AG20443 (cell line): ENCODE measurements around the gene RAB12.
A peak's percentile ranks its signal among the peaks of the same experiment; 100 is the strongest.
"Not testable (repeated sequence)": the region's sequence is repeated elsewhere in the genome, so short reads cannot be mapped to it uniquely, and the experiment has no call there.

Experiments
- DNase-seq: peaks from one replicate; pipeline ENCODE4 v3.0.0; 2012; ENCODE audit warnings: low spot score, mixed read lengths

RAB12 gene, protein sequence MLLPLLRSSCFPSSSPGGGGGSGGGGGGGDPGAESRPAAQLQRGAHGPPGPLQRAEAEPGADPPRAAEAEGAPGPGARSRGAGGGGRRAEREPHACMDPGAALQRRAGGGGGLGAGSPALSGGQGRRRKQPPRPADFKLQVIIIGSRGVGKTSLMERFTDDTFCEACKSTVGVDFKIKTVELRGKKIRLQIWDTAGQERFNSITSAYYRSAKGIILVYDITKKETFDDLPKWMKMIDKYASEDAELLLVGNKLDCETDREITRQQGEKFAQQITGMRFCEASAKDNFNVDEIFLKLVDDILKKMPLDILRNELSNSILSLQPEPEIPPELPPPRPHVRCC

DNA sequence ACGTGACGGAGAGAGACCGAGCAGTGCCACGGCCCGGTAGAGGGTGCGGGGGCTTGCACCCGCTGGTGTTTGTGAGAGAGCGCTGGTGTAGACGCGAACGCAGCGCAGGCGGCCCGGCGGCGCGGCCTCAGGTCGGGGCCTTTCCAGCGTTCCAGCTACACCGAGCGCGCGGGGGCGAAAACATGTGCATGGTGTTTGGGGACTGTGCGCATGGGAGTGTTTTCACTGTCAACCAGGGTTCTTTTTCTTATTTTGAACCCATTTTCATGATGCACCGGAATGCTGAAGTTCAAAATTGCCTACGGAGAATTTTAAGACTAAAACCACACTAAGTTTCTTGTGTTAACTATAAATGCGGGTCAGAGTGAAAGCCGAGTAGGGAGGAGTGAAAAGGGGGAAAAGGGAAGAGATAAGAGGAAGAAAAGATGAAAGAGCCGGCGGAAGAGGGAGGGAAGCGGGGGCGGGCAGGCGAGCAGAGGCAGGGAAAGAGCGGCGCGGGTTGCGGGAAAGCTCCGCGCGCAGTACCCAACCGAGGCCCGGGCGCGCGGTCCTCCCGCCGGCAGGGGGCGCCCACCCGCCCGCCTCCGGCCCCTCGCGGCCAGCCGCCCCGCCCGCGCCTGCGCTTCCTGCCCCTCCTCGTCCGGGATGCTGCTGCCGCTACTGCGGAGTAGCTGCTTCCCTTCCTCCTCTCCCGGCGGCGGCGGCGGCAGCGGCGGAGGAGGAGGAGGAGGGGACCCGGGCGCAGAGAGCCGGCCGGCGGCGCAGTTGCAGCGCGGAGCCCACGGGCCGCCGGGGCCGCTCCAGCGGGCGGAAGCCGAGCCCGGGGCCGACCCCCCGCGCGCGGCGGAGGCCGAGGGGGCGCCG, at the start of gene RAB12:
Gene RAB12 (plus strand): TSS at position 643 of the 864 bp plus-strand sequence. CDS start 3 bp downstream, at position 646.
- peak; percentile 97 for DNase-seq

DNA sequence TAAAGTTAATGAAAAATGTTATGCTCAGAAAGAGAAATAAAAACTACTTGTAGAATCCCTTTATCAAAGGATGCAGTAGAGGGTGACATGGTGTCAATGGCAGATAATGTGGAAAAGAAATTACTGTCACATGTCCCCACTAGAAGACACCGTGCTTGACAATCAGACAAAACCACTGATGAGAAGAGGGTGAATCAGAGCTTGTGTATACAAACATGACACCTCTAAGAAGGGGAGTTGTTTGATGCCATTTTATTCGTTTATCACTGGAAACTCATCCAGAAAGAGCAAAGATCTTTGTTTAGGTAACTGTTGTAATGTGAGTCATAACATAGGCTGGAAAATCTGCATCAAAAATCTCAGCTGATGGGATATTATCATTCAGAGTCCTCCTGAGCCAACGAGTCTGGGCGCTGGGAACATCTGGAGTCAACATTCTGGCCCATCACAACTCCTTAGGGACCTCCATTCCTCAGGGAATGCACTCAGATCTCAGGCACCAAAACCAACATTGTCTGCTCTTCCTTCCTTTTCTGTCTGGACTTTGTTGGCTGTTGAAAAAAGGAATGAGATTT, 49.5 kb upstream of the RAB12 start:
- no peak for DNase-seq

DNA sequence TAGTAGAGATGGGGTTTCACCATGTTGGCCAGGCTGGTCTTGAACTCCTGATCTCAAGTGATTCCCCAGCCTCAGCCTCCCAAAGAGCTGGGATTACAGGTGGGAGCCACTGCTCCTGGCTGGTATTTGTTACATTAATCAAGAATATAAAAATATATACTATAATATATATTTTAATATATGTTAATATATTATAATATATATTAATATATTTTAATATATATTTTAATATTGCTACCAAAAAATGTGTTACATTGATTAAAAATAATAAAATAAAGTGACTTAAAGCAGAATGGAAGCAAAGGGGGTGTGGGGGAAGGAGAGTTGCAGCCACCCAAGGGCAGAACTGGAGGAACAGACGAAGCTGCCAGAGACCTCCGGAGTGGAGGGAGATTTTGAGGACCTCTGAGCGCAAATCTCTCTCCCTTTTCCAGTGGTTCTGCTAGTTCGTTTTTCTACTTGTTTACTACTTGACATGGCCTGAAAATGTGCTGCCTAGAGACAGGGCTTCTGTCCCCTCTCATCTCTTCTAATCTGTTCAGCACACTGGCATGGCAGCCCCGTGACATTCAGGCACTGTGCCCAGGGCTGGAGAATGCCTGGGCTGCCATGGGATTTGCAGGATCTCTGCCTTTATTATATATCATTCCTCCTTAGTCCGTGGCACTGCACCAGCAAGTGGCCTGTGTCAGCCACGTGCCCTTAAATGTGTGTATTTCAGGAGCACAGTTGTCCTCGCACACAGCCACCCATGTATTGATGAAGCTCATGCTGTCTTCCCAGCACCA, 47.9 kb upstream of the RAB12 start:
- DNase-seq: no peak

DNA sequence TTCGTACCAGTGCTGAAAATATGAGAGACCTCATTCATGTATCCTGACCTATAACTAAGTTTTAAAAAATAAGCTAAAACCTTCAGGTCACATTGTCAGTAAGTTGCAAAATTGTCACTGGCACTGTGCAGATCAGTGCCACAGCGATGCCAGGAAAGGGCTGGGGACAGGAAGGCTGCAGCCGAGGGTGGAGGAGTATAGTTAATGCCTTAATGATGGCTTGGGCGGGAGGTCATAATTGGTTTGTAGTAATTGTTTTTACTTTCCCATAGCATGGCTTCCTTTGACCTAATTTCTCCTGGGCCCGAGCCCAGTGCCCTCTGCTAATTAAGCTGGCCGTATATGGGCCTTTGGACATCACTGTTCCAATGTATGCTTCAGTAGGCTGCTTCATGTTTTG, 47.2 kb upstream of the RAB12 start:
- DNase-seq: no peak

DNA sequence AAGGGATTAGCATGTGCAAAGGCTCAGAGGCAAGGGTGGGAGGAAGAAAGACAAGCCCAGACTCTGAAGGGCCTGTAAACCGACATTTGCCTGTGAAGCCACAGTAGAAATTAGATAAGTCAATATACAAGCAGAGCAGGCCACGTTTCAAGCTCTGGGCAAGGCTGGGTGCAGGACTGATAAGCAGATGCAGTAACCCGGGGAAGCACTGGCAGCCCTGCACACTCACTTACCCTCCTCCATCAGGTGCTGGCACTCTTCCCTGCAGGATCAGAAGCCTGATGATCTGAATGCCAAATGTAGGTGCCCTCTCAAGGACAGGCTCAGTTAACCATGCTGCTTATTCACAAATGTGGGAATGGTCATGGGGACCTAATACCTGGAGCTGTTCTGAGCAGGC, 46.3 kb upstream of the RAB12 start:
- no peak for DNase-seq

DNA sequence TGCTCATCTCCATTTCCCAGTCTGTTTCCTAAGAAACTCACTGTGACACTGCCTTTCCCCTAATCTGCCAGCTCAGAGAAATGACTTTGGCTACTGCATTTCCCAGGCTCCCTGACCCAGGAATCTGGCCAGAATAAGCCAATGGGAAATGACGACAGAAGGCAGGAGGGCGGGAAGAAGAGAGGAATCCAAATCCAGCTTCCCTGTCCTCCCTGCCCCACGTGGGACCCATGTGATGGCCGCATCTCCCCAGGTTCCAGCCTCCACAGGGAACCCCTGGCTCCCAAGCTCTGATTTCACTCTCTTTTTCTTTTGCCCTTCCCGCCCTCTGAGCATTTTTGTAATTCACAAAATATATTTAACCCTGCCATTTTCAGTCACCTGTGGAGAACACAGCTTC, 37.8 kb upstream of the RAB12 start:
- DNase-seq: no peak

DNA sequence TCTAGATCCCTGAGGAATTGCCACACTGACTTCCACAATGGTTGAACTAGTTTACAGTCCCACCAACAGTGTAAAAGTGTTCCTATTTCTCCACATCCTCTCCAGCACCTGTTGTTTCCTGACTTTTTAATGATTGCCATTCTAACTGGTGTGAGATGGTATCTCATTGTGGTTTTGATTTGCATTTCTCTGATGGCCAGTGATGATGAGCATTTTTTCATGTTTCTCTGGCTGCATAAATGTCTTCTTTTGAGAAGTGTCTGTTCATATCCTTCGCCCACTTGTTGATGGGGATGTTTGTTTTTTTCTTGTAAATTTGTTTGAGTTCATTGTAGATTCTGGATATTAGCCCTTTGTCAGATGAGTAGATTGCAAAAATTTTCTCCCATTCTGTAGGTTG, 35.5 kb upstream of the RAB12 start:
- DNase-seq: not testable (repeated sequence)

DNA sequence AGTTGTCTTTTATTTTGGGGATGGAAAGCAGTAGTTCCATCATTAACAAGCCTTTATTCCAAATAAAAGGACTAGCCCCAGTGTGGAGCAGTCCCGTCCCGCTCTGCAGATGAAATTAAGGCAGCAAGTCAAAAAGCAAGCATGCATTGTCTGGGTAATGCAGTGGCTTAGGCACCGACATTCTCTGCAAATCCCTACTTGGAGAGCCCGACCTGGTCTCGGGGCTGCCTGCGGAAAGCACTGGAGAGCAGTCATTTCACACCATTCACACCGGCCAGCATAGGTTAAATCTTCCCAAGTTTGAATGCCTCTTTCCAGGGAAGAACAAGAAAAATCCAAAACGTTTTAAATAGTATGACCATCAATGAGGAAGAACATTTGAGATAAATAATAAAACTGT, 24.4 kb upstream of the RAB12 start:
- DNase-seq: no peak

DNA sequence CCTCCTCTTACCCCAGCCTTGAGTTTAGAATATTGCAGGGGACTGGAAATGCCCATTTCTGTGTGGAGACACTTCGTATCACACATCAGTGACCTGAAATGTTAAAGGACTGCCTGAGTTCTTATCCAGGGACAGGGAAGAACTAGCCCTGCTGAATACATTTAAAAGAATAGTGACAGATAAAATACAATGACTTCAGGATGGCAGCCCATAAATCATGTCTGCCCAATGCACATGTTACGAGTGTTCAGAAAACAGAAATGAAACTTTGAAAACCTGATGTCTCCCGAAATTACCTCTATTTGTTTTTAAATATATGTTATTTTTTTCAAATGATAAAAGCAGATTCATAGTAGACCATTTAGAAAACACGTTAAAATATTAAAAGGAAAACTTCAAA, 22.3 kb upstream of the RAB12 start:
- no peak for DNase-seq

DNA sequence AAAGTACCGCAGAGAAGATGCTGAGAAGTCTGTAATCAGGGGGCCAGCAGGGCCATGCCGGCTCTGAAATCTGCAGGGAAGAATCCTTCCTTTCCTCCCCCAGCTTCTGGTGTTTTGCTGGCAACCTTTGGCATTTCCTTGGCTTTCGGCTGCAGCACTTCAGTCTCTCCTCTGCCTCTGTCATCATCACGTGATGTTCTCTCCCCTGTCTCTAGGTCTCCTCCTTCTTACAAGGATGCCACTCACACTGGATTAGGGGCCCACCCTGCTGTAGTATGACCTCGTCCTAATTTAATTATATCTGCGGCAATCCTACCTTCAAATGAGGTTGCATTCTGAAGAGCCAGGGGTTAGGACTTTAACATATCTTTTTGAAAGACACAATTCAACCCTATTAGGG, 13.8 kb upstream of the RAB12 start:
- DNase-seq: no peak

DNA sequence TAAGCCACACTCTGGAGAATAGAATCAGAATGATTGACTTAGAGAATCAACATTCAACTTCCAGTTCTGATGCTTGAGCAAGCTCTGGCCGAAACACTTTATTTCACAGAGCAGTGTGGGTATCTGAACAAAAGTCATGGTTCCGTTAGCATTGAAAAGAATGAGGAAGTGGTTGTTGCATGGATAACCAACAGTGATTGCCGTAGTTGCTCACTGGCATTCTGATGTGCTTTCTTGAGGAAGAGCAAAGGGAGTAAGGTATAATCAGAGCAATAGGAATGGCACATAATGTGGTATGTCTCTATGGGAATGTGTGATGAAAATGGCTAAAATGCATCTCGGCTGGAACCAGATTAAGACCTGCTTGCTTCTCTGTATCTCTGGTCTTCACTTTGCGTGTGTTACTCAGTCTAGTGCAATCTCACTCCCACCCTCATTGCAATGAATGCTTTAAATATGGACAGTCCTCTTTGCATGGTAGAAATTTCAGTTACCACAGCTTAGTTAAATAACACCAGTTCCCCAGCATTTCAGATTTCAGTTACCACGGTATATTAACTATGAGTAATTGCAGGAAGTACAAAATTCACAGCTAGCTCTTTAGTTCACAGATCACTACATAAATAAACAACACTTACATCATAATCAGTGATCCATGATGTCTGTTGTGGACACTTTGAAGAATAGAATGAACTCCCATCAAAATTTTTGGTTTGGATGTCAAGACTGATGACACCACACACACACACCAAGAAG, 7.8 kb upstream of the RAB12 start:
- DNase-seq: no peak

DNA sequence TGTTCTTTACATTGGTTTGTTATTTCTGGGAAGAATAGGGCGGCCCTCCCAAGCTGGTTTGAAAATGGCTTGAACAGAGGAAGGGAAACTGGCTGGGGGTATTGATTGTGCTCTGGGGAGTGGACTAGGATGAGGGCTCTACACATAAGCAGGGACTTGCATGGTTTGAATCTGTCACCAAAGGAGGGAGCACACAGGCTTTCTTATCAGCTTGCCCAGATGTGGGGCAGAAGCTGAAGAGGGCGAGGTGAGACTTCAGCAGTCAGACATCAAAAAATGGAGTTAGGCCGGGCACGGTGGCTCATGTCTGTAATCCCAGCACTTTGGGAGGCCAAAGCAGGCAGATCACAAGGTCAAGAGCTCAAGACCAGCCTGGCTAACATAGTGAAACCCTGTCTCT, 7.2 kb upstream of the RAB12 start:
- DNase-seq: no peak

DNA sequence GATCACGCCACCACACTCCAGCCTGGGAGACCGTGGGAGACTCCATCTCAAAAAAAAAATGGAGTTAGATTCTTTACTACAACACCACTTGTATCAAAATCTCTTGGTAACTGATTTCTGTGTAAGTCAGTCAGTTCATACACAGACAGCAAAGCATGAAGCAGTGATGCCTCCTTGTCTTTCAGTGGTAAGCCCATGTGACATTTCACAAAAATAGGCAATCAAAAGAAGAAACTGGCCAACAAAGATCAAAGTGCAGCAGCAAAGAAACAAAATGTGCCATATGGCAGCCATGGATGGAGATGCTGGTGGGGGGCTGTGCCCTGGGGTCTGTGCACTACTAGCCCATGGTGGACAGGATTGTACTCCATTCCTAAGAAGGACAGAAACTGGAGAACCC, 6.7 kb upstream of the RAB12 start:
- no peak for DNase-seq

DNA sequence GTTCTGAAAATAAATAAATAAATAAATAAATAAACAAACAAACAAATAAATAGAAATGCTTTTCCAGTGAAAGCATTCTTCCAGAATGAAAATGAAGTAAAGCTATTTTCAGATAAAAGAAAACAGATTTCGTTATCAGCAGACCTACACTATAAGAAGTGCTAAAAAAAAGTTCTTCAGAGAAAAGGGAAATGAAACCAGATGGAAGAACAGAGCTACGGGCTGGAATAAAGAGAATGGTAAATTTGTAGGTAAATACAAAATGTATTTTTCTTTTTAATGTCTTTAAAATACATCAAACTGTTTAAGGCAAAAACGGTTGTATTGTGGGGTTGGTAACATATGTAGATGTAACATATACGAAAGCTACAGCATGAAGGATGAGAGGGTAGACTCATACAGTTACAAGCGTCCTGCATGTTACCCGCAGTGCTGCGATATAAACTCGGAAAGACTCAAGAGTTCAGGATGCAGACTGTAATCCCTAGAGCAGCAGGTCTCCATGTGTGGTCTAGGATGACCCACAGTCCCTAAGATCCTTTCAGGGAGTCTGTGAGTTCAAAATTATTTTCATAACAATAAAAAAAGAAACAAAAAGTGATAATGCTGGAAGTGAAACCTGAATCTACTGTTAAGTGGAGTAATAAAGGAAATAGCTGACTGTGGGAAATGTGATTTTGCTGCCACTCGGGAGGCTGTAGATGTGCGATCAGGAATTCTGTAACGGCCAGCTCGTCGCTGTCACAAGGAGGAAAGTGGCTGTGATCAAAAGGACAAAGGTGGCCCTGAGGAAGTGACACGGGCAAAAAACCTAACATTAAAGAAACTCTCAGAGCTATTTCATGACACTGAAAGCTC, 5.3 kb upstream of the RAB12 start:
- no peak for DNase-seq

DNA sequence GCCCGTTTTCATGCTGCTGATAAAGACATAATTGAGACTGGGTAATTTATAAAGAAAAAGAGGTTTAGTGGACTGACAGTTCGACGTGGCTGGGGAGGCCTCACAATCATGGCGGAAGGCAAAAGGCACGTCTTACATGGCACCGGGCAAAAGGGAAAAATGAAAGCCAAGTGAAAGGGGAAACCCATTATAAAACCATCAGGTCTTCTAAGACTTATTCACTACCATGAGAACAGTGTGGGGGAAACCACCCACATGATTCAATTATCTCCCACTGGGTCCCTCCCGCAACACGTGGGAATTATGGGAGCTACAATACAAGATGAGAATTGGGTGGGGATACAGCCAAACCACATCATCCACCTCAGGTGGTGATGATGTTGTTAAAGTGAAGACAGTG, 3.3 kb upstream of the RAB12 start:
- no peak for DNase-seq

DNA sequence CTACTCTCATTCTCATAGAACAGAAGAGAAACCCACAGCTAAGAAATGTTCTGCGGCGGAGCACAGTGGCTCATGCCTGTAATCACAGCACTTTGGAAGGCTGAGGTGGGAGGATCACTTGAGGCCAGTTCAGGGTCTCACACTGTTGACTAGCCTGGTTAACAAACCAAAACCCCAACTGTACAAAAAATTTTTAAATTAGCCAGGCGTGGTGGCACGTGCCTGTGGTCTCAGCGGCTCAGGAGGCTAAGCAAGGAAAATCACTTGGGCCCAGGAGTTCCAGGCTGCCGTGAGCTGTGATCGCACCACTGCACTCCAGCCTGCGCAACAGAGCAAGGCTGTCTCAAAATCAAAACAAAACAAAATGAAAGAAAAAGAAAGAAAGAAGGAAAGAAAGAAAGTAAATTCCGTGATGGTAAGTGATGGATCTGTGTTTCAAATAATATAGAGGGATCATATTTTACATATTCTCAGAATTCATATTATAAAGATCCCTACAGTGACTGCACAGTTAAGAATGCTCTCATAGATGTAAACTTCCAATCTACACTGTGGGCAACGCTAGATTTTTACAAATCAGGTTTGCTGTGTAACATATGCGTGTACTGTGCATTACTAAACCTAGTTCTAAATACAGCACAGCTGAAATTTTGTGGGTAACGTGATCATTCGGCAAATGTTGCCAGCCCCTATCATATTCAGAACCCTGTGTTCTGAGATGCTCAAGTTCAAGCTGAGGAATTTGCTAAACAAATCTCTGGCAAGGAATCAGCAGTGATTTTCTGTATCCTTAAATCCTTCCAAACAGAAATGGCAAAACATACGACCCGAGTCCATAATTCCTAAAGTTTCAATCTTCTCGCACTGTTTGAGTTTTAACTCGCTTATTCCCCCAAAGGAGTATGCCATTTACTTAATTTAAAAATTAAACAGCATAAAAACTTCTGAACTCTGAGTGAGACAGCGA, 1.2 kb upstream of the RAB12 start:
- no peak for DNase-seq

DNA sequence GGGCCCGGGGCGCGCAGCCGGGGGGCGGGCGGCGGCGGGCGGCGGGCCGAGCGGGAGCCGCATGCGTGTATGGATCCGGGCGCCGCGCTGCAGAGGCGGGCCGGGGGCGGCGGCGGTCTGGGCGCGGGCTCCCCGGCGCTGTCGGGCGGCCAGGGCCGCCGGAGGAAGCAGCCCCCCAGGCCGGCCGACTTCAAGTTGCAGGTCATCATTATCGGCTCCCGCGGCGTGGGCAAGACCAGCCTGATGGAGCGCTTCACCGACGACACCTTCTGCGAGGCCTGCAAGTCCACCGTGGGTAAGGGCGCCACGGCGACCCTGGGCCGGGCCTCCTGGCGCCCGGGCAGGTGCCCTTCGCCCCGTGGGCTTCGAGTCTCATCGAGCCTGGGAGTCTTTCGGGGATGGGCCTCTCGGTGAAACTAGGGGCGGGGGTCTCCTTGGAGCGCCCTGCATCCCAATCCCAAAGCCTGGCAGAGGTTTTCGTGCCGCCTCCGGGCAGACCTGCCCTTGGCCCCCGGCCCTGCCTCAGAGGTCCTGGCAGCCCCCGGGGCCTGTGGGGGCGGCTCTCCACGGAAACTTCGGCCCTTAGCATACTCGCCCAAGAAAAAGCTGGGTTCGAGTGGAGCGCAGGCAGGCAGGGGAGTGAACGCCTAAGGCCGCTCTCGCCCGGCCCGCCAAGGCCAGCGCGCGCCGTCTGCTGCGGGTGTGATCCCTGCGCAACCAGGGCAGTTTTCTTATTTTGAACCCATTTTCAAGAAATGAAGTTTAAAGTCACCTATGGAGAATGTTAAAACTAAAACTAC, 622 bp downstream of the RAB12 start:
- DNase-seq: peak; percentile 37

DNA sequence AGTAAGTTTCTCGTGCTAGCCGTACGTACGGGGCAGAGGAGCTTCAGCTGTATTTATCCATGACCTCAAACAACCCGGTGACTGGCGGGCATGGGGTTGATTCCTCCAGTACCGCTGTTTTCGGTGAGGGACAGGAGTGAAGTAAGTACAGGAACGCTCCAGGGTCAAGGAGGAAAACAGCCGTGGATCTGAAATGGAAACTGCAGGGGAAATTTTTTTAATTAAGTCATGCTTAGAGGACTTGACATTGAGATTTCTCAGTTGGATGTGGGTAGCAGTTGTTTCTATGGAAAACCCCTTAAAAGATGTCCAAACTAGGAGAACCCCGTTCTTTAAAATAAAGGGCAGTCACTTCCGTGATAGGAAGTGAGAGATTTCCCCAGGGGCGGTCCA, 1.2 kb downstream of the RAB12 start:
- DNase-seq: peak; percentile 24
